ENCODE measurements around the gene JAK2.
A peak's percentile ranks its signal among the peaks of the same experiment; 100 is the strongest.

JAK2 gene

GRCh38 chr9:4984171-4984620, 876 bp upstream of the JAK2 start:
- TF ChIP-seq CTCF (IDR thresholded peaks at IDR 0.05): no peak

DNA sequence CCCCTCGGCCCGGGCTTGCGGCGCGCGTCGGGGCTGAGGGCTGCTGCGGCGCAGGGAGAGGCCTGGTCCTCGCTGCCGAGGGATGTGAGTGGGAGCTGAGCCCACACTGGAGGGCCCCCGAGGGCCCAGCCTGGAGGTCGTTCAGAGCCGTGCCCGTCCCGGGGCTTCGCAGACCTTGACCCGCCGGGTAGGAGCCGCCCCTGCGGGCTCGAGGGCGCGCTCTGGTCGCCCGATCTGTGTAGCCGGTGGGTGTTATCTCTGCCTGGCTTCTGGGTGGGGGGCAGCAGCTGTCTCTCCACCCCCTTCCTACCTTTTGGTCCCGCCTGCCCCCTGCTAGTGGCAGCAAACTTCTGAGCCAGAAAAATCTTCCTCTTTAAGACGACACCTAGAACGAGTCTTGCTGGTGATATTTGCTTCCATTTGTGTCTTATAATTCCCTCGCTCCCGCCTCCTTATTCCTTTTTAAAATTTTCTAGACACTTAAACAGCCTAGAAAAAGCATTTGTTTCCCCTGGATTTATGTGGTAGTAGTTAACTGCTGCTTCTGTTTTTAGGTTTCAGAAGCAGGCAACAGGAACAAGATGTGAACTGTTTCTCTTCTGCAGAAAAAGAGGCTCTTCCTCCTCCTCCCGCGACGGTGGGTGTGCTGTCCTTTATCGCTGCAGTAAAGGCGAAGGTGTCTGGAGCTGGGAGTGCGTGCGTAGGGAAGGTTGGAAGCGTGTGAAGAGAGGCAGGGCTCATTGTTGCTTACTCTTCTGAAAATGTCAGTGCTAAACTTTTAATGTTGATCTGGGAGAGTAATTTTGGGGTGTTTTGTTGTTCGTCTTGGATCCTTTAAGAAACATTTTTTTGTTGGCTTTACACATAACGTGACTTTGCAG, 554 bp downstream of the JAK2 start:
- TF ChIP-seq CTCF (IDR thresholded peaks at IDR 0.05): no peak; the same call in 1 of the 2 replicates

GRCh38 chr9:4986296-4986695, 1.2 kb downstream of the JAK2 start:
- no peak for TF ChIP-seq CTCF (IDR thresholded peaks at IDR 0.05)

GRCh38 chr9:4986783-4987182, 1.7 kb downstream of the JAK2 start:
- TF ChIP-seq CTCF (IDR thresholded peaks at IDR 0.05): no peak

GRCh38 chr9:4987961-4988421, 2.9 kb downstream of the JAK2 start:
- peak; percentile 69 for TF ChIP-seq CTCF (IDR thresholded peaks at IDR 0.05)

- TF ChIP-seq CTCF (IDR thresholded peaks at IDR 0.05): no peak
These were observed 7.8 kb downstream of the JAK2 start for GRCh38 chr9:4992872-4993271.

DNA sequence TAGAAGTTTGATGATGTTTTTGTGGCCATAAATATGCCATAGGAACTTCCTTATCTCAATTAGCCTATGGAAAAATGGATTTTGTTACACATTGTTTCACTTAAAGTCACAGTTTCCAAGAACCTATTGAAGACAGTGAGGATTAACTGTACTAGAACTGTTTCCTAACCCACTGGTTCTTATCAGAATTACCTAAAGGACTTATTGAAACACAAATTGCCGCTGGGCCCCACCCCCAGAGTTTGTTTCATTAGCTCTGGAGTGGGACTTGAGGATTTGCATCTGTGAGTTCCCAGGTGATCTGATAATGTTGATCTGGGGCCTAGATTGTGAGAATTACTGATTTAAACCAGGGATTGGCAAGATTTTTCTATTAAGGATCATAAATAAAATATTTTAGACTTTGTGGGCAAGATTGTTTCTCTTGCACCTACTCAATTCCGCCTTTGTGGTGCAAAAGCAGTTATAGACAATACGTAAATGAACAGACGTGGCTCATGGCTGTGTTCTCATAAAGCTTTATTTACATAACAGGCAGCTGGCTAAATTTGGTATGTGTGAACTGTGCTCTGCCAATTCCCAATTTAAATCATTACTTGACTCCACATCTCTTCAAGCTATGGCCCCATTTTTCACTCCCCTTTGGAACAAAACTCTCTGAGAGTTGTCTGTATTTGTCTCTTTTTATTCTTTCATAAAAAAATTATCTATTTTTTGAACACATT, 9.3 kb downstream of the JAK2 start:
- TF ChIP-seq CTCF (IDR thresholded peaks at IDR 0.05): no peak
